ENCODE results near the gene ACY1.

The ACY1 gene

GRCh38 chr3:52034212-52034611 lies 50.9 kb downstream of the ACY1 start:
- no peaks in the 10 kb centered on the region for H3K36me3 ChIP-seq (ENCODE audit: control insufficient read depth in 2 of 2, insufficient read depth in 1 of 2, low read length in 2 of 2)
- CTCF ChIA-PET: no interaction called here
- H3K27ac ChIP-seq (ENCODE audit: extremely low read depth, low read depth, low read length): no peak overlapping the region
- POLR2A ChIA-PET: no interaction called here
- no peak overlapping the region for H3K4me3 ChIP-seq (ENCODE audit: low read depth, low read length)
- TF ChIP-seq TSHZ1 (tag by site-specific recombination; IDR thresholded peaks at IDR 0.05; ENCODE audit: borderline replicate concordance) (no peak), ZNF610 (tag by site-specific recombination; IDR thresholded peaks at IDR 0.05; ENCODE audit: borderline replicate concordance) (no peak), ZSCAN30 (tag by site-specific recombination; IDR thresholded peaks at IDR 0.05) (no peak), SP2 (tag by site-specific recombination; IDR thresholded peaks at IDR 0.05) (no peak), ZNF510 (tag by site-specific recombination; IDR thresholded peaks at IDR 0.05; ENCODE audit: insufficient replicate concordance) (no peak), ZNF24 (tag by site-specific recombination; IDR thresholded peaks at IDR 0.05) (no peak), ZNF132 (tag by site-specific recombination; IDR thresholded peaks at IDR 0.05; ENCODE audit: borderline replicate concordance) (no peak), ZNF155 (tag by site-specific recombination; IDR thresholded peaks at IDR 0.05) (no peak), BCL11B (tag by site-specific recombination; IDR thresholded peaks at IDR 0.05; ENCODE audit: low read depth) (no peak), GLIS2 (tag by site-specific recombination; IDR thresholded peaks at IDR 0.05) (no peak), ZNF266 (tag by site-specific recombination; IDR thresholded peaks at IDR 0.05; ENCODE audit: low read depth) (no peak), KLF7 (tag by site-specific recombination; IDR thresholded peaks at IDR 0.05; ENCODE audit: borderline replicate concordance) (no peak), ZNF433 (tag by site-specific recombination; IDR thresholded peaks at IDR 0.05; ENCODE audit: low read depth) (no peak), MYNN (tag by site-specific recombination; IDR thresholded peaks at IDR 0.05; ENCODE audit: borderline replicate concordance) (no peak), ZNF548 (tag by site-specific recombination; IDR thresholded peaks at IDR 0.05) (no peak)
- TF ChIP-seq, protein P1, sequence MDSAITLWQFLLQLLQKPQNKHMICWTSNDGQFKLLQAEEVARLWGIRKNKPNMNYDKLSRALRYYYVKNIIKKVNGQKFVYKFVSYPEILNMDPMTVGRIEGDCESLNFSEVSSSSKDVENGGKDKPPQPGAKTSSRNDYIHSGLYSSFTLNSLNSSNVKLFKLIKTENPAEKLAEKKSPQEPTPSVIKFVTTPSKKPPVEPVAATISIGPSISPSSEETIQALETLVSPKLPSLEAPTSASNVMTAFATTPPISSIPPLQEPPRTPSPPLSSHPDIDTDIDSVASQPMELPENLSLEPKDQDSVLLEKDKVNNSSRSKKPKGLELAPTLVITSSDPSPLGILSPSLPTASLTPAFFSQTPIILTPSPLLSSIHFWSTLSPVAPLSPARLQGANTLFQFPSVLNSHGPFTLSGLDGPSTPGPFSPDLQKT (IDR thresholded peaks at IDR 0.05; ENCODE audit: borderline replicate concordance, low read depth, low read length): no peak
- H3K4me1 ChIP-seq (ENCODE audit: control insufficient read depth, insufficient read depth, low read length): no peaks in the 10 kb centered on the region
- no peaks in the 10 kb centered on the region for H3K9me3 ChIP-seq (ENCODE audit: control insufficient read depth, insufficient read depth, low read depth, low read length)

- POLR2A ChIA-PET: no interaction called here
- Histone ChIP-seq H3K4me1 (ENCODE audit: control insufficient read depth, insufficient read depth, low read length) (no peaks in the 10 kb centered on the region), H3K27ac (ENCODE audit: extremely low read depth, low read depth, low read length) (no peak overlapping the region), H3K9me3 (ENCODE audit: control insufficient read depth, insufficient read depth, low read depth, low read length) (no peaks in the 10 kb centered on the region), H3K36me3 (ENCODE audit: control insufficient read depth in 2 of 2, insufficient read depth in 1 of 2, low read length in 2 of 2) (no peaks in the 10 kb centered on the region), H3K4me3 (ENCODE audit: low read depth, low read length) (no peak overlapping the region)
- CTCF ChIA-PET: interaction anchor here (1.3 kb wide), 1 partner anchor 33 kb away, joined by 5 read pairs; no protein-coding TSS in a partner anchor
- TF ChIP-seq, protein P2, sequence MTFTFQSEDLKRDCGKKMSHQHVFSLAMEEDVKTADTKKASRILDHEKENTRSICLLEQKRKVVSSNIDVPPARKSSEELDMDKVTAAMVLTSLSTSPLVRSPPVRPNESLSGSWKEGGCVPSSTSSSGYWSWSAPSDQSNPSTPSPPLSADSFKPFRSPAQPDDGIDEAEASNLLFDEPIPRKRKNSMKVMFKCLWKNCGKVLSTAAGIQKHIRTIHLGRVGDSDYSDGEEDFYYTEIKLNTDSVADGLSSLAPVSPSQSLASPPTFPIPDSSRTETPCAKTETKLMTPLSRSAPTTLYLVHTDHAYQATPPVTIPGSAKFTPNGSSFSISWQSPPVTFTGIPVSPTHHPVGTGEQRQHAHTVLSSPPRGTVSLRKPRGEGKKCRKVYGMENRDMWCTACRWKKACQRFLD (tag by site-specific recombination; IDR thresholded peaks at IDR 0.05): no peak
- TF ChIP-seq ZNF24 (tag by site-specific recombination; IDR thresholded peaks at IDR 0.05): no peak
- TF ChIP-seq ZNF510 (tag by site-specific recombination; IDR thresholded peaks at IDR 0.05; ENCODE audit: insufficient replicate concordance): no peak
- TF ChIP-seq ZNF175 (tag by site-specific recombination; IDR thresholded peaks at IDR 0.05): no peak
- TF ChIP-seq ATF2 (tag by site-specific recombination; IDR thresholded peaks at IDR 0.05; ENCODE audit: low read depth): no peak
- TF ChIP-seq ZNF335 (tag by site-specific recombination; conservative IDR thresholded peaks at IDR 0.05): no peak
- TF ChIP-seq KLF8 (tag by site-specific recombination; IDR thresholded peaks at IDR 0.05): no peak
- TF ChIP-seq ZNF266 (tag by site-specific recombination; IDR thresholded peaks at IDR 0.05; ENCODE audit: low read depth): no peak
- TF ChIP-seq ZNF670 (tag by site-specific recombination; IDR thresholded peaks at IDR 0.05; ENCODE audit: low read depth): no peak
- TF ChIP-seq, protein P3, sequence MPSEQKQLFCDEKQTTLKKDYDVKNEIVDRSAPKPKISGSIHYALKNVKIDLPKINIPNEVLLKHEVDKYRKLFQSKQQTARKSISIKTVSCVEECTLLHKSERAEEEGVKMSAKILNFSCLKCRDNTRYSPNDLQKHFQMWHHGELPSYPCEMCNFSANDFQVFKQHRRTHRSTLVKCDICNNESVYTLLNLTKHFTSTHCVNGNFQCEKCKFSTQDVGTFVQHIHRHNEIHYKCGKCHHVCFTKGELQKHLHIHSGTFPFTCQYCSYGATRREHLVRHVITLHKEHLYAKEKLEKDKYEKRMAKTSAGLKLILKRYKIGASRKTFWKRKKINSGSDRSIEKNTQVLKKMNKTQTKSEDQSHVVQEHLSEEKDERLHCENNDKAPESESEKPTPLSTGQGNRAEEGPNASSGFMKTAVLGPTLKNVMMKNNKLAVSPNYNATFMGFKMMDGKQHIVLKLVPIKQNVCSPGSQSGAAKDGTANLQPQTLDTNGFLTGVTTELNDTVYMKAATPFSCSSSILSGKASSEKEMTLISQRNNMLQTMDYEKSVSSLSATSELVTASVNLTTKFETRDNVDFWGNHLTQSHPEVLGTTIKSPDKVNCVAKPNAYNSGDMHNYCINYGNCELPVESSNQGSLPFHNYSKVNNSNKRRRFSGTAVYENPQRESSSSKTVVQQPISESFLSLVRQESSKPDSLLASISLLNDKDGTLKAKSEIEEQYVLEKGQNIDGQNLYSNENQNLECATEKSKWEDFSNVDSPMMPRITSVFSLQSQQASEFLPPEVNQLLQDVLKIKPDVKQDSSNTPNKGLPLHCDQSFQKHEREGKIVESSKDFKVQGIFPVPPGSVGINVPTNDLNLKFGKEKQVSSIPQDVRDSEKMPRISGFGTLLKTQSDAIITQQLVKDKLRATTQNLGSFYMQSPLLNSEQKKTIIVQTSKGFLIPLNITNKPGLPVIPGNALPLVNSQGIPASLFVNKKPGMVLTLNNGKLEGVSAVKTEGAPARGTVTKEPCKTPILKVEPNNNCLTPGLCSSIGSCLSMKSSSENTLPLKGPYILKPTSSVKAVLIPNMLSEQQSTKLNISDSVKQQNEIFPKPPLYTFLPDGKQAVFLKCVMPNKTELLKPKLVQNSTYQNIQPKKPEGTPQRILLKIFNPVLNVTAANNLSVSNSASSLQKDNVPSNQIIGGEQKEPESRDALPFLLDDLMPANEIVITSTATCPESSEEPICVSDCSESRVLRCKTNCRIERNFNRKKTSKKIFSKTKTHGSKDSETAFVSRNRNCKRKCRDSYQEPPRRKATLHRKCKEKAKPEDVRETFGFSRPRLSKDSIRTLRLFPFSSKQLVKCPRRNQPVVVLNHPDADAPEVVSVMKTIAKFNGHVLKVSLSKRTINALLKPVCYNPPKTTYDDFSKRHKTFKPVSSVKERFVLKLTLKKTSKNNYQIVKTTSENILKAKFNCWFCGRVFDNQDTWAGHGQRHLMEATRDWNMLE (tag by site-specific recombination; conservative IDR thresholded peaks at IDR 0.05; ENCODE audit: low read depth): no peak
These were observed 51.3 kb downstream of the ACY1 start for GRCh38 chr3:52034651-52035050.

Data from HEK293 (cell line).